HepG2 (cell line): ENCODE results near the gene SIGLEC10. TPM values are rescaled to one million over a fixed set of nuclear protein-coding genes. Genes with fewer than 3 reads are reported as not detected.
A peak's percentile ranks its signal among the peaks of the same experiment; 100 is the strongest.

Experiments used
- ESRRA ChIP-seq: sonication (generic); formaldehyde crosslinking; IDR thresholded peaks from 2 replicates; pipeline ENCODE4 v1.5.1; 2020; ENCODE audit warnings: mild to moderate bottlenecking, low read depth, missing genetic modification reagents
- KDM1A ChIP-seq: IDR thresholded peaks from 2 replicates; pipeline ENCODE4 v1.6.1; 2016; ENCODE audit warnings: missing compliant biosample characterization
- MAFF ChIP-seq: IDR thresholded peaks from 2 replicates; pipeline ENCODE4 v1.6.1; 2011; ENCODE audit warnings: low read depth, low read length, improper control_type of control experiment
- MEIS2 ChIP-seq: sonication (generic); formaldehyde crosslinking; IDR thresholded peaks from 2 replicates; pipeline ENCODE4 v1.9.0; 2021; ENCODE audit warnings: mild to moderate bottlenecking, missing genetic modification reagents
- MXD4 ChIP-seq: IDR thresholded peaks from 2 replicates; pipeline ENCODE4 v1.6.1; 2016; ENCODE audit warnings: mild to moderate bottlenecking, missing biosample characterization, missing genetic modification reagents
- NAIF1 ChIP-seq: sonication (generic); formaldehyde crosslinking; IDR thresholded peaks from 2 replicates; pipeline ENCODE4 v1.5.0; 2020; ENCODE audit warnings: mild to moderate bottlenecking, missing genetic modification reagents, borderline replicate concordance
- NFATC3 ChIP-seq: sonication (generic); formaldehyde crosslinking; IDR thresholded peaks from 2 replicates; pipeline ENCODE4 v1.5.1; 2020; ENCODE audit warnings: mild to moderate bottlenecking, missing genetic modification reagents
- PPARG ChIP-seq: conservative IDR thresholded peaks from 2 replicates; pipeline ENCODE4 v1.6.1; 2016; ENCODE audit warnings: missing biosample characterization, missing genetic modification reagents
- SIX1 ChIP-seq: sonication (generic); formaldehyde crosslinking; IDR thresholded peaks from 2 replicates; pipeline ENCODE4 v1.4.0; 2020; ENCODE audit warnings: missing genetic modification reagents, borderline replicate concordance
- SRSF9 ChIP-seq: fragments of 200-400 bp; formaldehyde crosslinking; IDR thresholded peaks from 2 replicates; pipeline ENCODE4 v1.6.1; 2018; ENCODE audit warnings: borderline replicate concordance, mild to moderate bottlenecking, low read depth, low read length; ENCODE audit not compliant: insufficient read depth, poor library complexity, severe bottlenecking
- TBL1XR1 ChIP-seq: fragments of 150-350 bp; IDR thresholded peaks from 2 replicates; pipeline ENCODE4 v1.6.1; 2014; ENCODE audit warnings: borderline replicate concordance, low read length; ENCODE audit not compliant: partially characterized antibody
- ZNF274 ChIP-seq: sonication (generic); formaldehyde crosslinking; IDR thresholded peaks from 2 replicates; pipeline ENCODE4 v1.5.1; 2020; ENCODE audit warnings: mild to moderate bottlenecking, missing genetic modification reagents
- ZNF335 ChIP-seq: sonication (generic); formaldehyde crosslinking; IDR thresholded peaks from 2 replicates; pipeline ENCODE4 v1.4.0; 2020; ENCODE audit warnings: missing genetic modification reagents
- ZNF564 ChIP-seq: sonication (generic); formaldehyde crosslinking; IDR thresholded peaks from 2 replicates; pipeline ENCODE4 v1.8.1; 2023; ENCODE audit warnings: mild to moderate bottlenecking, missing genetic modification reagents
- ZNF816 ChIP-seq: sonication (generic); formaldehyde crosslinking; IDR thresholded peaks from 2 replicates; pipeline ENCODE4 v1.8.0; 2022; ENCODE audit warnings: missing genetic modification reagents, mild to moderate bottlenecking, borderline replicate concordance
- polyA plus RNA-seq, 8 experiments: library from polyadenylated mRNA; depleted of rRNA in 3 of 8; stranded (reverse) in 7 of 8; unstranded in 1 of 8; fragments of >200 nt; fragmentation: Illumina TruSeq in 4 of 8; extraction: Trizol in 4 of 8; gene quantifications; 2 replicates each; pipeline versions ENCODE4 v1.2.1 to v1.2.3, GENCODE V29; 2011 to 2016; ENCODE audit warnings: low read depth in 4 of 8, missing spikeins in 1 of 8, mixed read lengths in 1 of 8; ENCODE audit not compliant: insufficient read depth in 1 of 8
- total RNA-seq, 5 experiments: library from RNA; depleted of rRNA; stranded (reverse); fragments of >200 nt; fragmentation: Illumina TruSeq; extraction: Trizol; gene quantifications; 2 replicates each; pipeline ENCODE4 v1.2.3, GENCODE V29; 2016; ENCODE audit warnings: low read depth in 1 of 5
- TF ChIP-seq, protein P1 (sequence below): sonication (generic); formaldehyde crosslinking; conservative IDR thresholded peaks from 2 replicates; pipeline ENCODE4 v1.8.1; 2023; ENCODE audit warnings: missing genetic modification reagents
- TF ChIP-seq, protein P2 (sequence below): sonication (generic); formaldehyde crosslinking; IDR thresholded peaks from 2 replicates; pipeline ENCODE4 v1.4.0; 2020; ENCODE audit warnings: missing genetic modification reagents
- TF ChIP-seq, protein P3 (sequence below): sonication (generic); formaldehyde crosslinking; conservative IDR thresholded peaks from 2 replicates; pipeline ENCODE4 v1.4.0; 2020; ENCODE audit warnings: missing genetic modification reagents
- TF ChIP-seq, protein P4 (sequence below): sonication (generic); formaldehyde crosslinking; IDR thresholded peaks from 2 replicates; pipeline ENCODE4 v1.4.0; 2020; ENCODE audit warnings: missing genetic modification reagents
- TF ChIP-seq, protein P5 (sequence below): sonication (generic); formaldehyde crosslinking; IDR thresholded peaks from 2 replicates; pipeline ENCODE4 v1.9.0; 2021; ENCODE audit warnings: missing genetic modification reagents, mild to moderate bottlenecking, borderline replicate concordance

Gene SIGLEC10
- total and polyA plus RNA-seq, 2 of the 13 experiments (the other 11 are each of a cell fraction or from before 2014, with no cell fraction given): not detected

DNA sequence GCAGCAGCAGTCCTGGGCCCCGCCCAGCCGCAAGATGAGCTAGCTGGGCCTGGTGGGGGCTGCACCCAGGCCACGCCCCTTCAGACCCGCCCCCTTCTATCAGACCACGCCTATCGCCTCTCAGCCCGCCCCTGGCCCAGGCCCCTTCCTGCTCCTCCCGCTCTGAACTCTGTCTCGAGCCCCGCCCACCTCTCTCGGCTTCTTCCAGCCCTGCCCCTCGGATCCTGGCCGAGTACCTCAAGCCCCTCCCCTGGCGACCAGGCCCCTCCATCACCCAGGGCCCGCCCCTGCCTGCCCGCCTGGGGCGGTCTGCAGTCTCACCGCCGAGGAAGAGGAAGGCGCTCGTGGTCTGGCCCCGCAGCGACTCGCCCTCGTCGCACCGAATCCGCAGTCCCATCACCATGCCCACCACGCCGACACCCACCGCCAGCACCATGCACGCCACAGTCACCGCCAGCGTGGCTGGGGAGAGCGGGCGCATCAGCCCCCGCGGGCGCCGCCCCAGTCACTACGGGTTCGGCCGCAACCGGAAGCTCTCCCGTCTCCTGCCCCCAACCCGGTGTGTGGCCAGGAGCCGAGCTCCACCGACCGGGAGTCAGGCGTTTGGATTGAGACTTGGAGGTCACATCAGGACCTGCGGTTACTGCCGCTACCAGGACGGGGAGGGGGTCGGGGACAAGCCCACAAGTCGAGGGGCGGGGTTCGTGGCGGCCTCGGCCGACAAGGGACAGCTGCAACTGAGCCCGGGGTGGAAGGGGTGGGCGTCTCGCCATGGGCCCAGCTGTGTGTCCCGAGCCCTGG is 49.7 kb downstream of the SIGLEC10 start (continued):
- TF ChIP-seq, protein P1, sequence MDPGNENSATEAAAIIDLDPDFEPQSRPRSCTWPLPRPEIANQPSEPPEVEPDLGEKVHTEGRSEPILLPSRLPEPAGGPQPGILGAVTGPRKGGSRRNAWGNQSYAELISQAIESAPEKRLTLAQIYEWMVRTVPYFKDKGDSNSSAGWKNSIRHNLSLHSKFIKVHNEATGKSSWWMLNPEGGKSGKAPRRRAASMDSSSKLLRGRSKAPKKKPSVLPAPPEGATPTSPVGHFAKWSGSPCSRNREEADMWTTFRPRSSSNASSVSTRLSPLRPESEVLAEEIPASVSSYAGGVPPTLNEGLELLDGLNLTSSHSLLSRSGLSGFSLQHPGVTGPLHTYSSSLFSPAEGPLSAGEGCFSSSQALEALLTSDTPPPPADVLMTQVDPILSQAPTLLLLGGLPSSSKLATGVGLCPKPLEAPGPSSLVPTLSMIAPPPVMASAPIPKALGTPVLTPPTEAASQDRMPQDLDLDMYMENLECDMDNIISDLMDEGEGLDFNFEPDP (CRISPR knock-in tag): no peak
- TF ChIP-seq SIX1 (CRISPR knock-in tag) (no peak; the same call in 1 of the 2 replicates), MAFF (no peak), ZNF816 (no peak), ZNF564 (CRISPR knock-in tag) (0 out of 2 replicates have a peak, but pooled peaks have one; percentile 14), MXD4 (CRISPR knock-in tag) (0 out of 2 replicates have a peak, but pooled peaks have one; percentile 45), ESRRA (peak; percentile 83), NFATC3 (CRISPR knock-in tag) (peak; percentile 87; the same call in 1 of the 2 replicates), PPARG (peak; percentile 62), TBL1XR1 (no peak), KDM1A (CRISPR knock-in tag) (no peak), ZNF335 (CRISPR knock-in tag) (peak; percentile 67; the same call in 1 of the 2 replicates), ZNF274 (CRISPR knock-in tag) (peak; percentile 87; the same call in 1 of the 2 replicates), MEIS2 (CRISPR knock-in tag) (no peak), NAIF1 (CRISPR knock-in tag) (no peak), SRSF9 (no peak)
- TF ChIP-seq, protein P2, sequence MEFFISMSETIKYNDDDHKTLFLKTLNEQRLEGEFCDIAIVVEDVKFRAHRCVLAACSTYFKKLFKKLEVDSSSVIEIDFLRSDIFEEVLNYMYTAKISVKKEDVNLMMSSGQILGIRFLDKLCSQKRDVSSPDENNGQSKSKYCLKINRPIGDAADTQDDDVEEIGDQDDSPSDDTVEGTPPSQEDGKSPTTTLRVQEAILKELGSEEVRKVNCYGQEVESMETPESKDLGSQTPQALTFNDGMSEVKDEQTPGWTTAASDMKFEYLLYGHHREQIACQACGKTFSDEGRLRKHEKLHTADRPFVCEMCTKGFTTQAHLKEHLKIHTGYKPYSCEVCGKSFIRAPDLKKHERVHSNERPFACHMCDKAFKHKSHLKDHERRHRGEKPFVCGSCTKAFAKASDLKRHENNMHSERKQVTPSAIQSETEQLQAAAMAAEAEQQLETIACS (CRISPR knock-in tag): no peak
- TF ChIP-seq, protein P3, sequence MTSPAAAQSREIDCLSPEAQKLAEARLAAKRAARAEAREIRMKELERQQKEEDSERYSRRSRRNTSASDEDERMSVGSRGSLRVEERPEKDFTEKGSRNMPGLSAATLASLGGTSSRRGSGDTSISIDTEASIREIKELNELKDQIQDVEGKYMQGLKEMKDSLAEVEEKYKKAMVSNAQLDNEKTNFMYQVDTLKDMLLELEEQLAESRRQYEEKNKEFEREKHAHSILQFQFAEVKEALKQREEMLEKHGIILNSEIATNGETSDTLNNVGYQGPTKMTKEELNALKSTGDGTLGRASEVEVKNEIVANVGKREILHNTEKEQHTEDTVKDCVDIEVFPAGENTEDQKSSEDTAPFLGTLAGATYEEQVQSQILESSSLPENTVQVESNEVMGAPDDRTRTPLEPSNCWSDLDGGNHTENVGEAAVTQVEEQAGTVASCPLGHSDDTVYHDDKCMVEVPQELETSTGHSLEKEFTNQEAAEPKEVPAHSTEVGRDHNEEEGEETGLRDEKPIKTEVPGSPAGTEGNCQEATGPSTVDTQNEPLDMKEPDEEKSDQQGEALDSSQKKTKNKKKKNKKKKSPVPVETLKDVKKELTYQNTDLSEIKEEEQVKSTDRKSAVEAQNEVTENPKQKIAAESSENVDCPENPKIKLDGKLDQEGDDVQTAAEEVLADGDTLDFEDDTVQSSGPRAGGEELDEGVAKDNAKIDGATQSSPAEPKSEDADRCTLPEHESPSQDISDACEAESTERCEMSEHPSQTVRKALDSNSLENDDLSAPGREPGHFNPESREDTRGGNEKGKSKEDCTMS (CRISPR knock-in tag): no peak
- TF ChIP-seq, protein P4, sequence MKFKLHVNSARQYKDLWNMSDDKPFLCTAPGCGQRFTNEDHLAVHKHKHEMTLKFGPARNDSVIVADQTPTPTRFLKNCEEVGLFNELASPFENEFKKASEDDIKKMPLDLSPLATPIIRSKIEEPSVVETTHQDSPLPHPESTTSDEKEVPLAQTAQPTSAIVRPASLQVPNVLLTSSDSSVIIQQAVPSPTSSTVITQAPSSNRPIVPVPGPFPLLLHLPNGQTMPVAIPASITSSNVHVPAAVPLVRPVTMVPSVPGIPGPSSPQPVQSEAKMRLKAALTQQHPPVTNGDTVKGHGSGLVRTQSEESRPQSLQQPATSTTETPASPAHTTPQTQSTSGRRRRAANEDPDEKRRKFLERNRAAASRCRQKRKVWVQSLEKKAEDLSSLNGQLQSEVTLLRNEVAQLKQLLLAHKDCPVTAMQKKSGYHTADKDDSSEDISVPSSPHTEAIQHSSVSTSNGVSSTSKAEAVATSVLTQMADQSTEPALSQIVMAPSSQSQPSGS (CRISPR knock-in tag): peak; percentile 39; the same call in 1 of the 2 replicates
- TF ChIP-seq, protein P5, sequence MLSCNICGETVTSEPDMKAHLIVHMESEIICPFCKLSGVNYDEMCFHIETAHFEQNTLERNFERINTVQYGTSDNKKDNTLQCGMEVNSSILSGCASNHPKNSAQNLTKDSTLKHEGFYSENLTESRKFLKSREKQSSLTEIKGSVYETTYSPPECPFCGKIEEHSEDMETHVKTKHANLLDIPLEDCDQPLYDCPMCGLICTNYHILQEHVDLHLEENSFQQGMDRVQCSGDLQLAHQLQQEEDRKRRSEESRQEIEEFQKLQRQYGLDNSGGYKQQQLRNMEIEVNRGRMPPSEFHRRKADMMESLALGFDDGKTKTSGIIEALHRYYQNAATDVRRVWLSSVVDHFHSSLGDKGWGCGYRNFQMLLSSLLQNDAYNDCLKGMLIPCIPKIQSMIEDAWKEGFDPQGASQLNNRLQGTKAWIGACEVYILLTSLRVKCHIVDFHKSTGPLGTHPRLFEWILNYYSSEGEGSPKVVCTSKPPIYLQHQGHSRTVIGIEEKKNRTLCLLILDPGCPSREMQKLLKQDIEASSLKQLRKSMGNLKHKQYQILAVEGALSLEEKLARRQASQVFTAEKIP (CRISPR knock-in tag): no peak
